Measurements from ENCODE around the gene BCL7A. TPM values are rescaled to one million over a fixed set of nuclear protein-coding genes. Genes with fewer than 3 reads are reported as not detected.

The BCL7A gene
- total RNA-seq, 4 donors from 2014 or later, result 15.9 to 30.9 (median 22.7) TPM

DNA sequence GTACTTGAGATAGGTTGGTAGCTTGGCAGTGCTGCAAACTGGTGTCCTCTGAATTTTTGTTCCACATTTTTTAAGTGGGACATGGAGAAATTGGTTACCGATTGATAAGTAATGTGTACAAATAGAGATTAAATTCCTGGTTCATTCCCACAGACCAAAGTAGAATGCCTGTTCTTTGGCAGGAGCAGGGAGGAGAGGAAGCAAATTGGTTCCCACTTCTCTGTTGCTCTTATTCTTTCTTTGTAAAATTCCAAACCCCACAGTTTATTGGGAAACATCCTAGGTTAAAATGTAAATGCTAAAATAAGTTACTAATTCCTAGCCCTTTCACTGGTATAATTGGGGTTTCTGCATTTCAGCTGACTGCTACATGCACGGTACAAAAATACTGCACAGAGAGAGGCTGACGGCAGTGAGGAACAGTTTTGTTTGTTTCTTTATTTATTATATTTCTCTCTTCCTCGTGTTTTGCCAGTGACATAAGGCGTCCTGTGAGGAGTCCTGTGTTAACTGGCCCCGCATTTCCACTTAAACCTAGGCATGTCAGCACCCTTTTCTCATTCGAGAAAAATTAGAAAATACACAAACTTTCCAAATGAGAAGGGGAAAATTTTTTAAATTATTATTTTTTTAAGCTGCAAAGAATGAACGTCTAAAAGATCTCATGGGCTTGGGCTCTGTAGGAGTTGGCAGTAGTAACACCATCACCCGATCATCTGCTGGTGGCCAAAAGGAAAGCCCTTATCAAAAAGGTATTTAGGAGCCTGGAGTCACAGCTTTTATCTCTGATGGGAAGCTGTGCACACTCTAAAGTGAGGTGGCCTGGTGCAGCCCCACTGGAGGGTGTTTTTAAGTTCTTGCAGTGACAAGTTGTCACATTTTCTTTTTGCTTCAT is 25.4 kb upstream of the BCL7A start:
- TF ChIP-seq EP300 (IDR thresholded peaks at IDR 0.05) (no peak), CTCF (IDR thresholded peaks at IDR 0.05) (no peak), POLR2A (IDR thresholded peaks at IDR 0.05) (no peak), POLR2AphosphoS5 (IDR thresholded peaks at IDR 0.05) (no peak)
- no peaks in the 10 kb centered on the region for H3K9me3 ChIP-seq
- no peak overlapping the region for H3K27ac ChIP-seq
- H3K4me3 ChIP-seq, result no peak overlapping the region
- no peak for DNase-seq (ENCODE audit: low spot score in 2 of 2)
- 62% methylated on average over 9 of the region's 9 CpGs for WGBS
- no peaks in the 10 kb centered on the region for H3K27me3 ChIP-seq
- H3K36me3 ChIP-seq, result no peaks in the 10 kb centered on the region
- H3K4me1 ChIP-seq, result peaks cover 4% of the 10 kb centered on the region

DNA sequence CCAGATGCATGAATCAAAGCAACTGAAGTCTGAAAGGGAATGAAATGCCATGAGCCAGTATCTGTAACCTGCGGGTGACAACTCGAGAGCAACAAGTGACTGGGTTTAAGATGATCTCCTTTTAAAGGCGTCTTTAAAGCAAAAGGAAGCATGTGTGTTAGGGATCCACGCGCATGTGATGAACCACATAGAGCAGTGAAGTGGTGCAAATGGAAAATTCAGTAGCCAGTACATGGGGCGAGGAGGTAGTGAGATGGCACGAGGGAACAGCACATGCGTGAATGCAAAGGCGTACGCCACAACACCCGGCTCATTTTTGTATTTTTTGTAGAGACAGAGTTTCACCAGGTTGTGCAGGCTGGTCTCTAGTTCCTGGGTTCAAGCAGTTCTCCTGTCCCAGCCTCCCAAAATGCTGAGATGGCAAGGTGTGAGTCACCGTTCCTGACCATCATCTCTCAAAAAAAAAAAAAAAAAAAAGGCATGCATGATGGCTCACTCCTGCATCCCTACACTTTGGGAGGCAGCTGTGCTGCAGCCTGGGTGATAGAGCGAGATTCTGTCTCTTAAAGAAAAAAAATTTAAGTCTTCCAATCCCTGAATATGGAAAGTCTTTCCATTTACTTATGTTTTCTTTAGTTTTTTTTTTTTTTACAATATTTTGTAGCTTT is 24.6 kb upstream of the BCL7A start:
- no peak overlapping the region for H3K4me3 ChIP-seq
- H3K36me3 ChIP-seq, result no peaks in the 10 kb centered on the region
- H3K27me3 ChIP-seq, result no peaks in the 10 kb centered on the region
- H3K27ac ChIP-seq, result no peak overlapping the region
- H3K9me3 ChIP-seq, result no peaks in the 10 kb centered on the region
- peaks cover 6% of the 10 kb centered on the region for H3K4me1 ChIP-seq
- WGBS, result 85% methylated on average over 13 of the region's 13 CpGs
- DNase-seq (ENCODE audit: low spot score in 2 of 2), result no peak
- TF ChIP-seq EP300 (IDR thresholded peaks at IDR 0.05) (no peak), POLR2AphosphoS5 (IDR thresholded peaks at IDR 0.05) (no peak), CTCF (IDR thresholded peaks at IDR 0.05) (no peak), POLR2A (IDR thresholded peaks at IDR 0.05) (no peak)

DNA sequence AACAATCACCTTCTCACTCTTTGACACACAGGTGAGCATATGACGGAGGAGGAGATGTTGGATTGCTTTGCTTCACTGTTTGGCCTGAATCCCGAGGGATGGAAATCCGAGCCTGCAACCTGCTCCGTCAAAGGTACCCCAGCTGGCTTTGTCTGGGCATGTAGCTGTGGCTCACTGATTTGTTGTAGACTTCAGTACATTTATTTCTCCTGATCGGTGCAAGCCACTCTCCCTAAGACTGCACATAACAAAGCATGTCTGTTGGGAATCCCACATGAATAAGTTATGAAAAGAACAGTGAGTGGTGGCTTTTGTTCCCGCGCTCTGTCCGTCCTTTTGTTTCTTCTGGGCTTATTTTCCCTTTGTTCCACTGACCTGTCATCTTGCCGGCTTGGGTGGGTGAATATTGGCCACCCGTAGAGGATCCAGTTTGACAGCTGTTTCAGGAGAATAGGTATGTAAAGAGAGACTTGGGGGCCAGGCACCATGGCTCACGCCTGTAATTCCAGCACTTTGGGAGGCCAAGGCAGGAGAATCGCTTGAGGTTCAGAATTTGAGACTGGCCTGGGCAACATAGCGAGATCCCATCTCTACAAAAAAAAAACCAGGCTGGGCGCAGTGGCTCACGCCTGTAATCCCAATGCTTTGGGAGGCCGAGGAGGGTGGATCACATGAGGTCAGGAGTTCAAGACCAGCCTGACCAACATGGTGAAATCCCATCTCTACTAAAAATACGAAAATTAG is 20.0 kb upstream of the BCL7A start:
- no peak overlapping the region for H3K27ac ChIP-seq
- no peaks in the 10 kb centered on the region for H3K9me3 ChIP-seq
- H3K4me3 ChIP-seq, result no peak overlapping the region
- no peaks in the 10 kb centered on the region for H3K36me3 ChIP-seq
- DNase-seq (ENCODE audit: low spot score in 2 of 2), result no peak
- no peak for TF ChIP-seq CTCF (IDR thresholded peaks at IDR 0.05)
- TF ChIP-seq POLR2A (IDR thresholded peaks at IDR 0.05), result no peak
- H3K4me1 ChIP-seq, result peaks cover 25% of the 10 kb centered on the region
- WGBS, result 71% methylated on average over 16 of the region's 17 CpGs
- H3K27me3 ChIP-seq, result no peaks in the 10 kb centered on the region

- no peak for DNase-seq (ENCODE audit: low spot score in 2 of 2)
- Histone ChIP-seq H3K27me3 (no peaks in the 10 kb centered on the region), H3K27ac (peak overlapping the region; percentile 75)
Measured at GRCh38 chr12:122003651-122004611, 17.8 kb upstream of the BCL7A start.

DNA sequence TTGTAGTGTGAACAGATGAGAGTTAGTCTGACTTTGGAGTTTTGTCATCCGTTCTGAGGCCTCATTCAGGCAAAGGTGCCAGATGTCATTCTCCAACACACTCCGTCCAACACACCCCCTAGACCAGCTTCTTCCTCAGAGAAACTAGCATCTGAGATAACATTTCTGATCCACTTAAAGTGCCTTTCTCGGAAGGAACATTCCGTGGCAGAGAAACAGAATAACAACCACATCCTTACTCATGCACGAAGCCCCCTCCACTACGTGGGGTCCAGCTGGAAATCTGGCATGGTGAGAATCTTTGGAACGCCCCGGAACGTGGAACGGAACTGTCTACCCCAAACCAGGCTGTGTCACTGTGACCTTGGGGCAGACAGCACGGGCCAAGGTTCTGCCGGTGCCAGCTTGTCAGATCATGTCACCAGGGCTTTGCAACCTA is 17.0 kb upstream of the BCL7A start:
- peak overlapping the region; percentile 75 for H3K27ac ChIP-seq
- TF ChIP-seq EP300 (IDR thresholded peaks at IDR 0.05) (no peak), POLR2A (IDR thresholded peaks at IDR 0.05) (no peak), POLR2AphosphoS5 (IDR thresholded peaks at IDR 0.05) (no peak)
- no peak for DNase-seq (ENCODE audit: low spot score in 2 of 2)

More at GRCh38 chr12:122003651-122004611, 17.8 kb upstream of the BCL7A start:
- H3K4me3 ChIP-seq, result no peak overlapping the region
- peaks cover 25% of the 10 kb centered on the region for H3K4me1 ChIP-seq
- no peak for TF ChIP-seq POLR2A (IDR thresholded peaks at IDR 0.05)
- H3K9me3 ChIP-seq, result no peaks in the 10 kb centered on the region
- WGBS, result 54% methylated on average over 13 of the region's 28 CpGs
- H3K36me3 ChIP-seq, result no peaks in the 10 kb centered on the region

More for the DNA sequence above, 17.0 kb upstream of the BCL7A start:
- no peak overlapping the region for H3K4me3 ChIP-seq
- peaks cover 25% of the 10 kb centered on the region for H3K4me1 ChIP-seq
- H3K9me3 ChIP-seq, result no peaks in the 10 kb centered on the region
- H3K36me3 ChIP-seq, result no peaks in the 10 kb centered on the region
- H3K27me3 ChIP-seq, result no peaks in the 10 kb centered on the region
- WGBS, result 22% methylated on average over 12 of the region's 12 CpGs

All from suprapubic skin (tissue), 4 donors.